ENCODE results near the gene LIG1. TPM values are rescaled to one million over a fixed set of nuclear protein-coding genes. Genes with fewer than 3 reads are reported as not detected.

Gene LIG1
- total RNA-seq, 1 experiment from 2014 or later, result 41.3 TPM

GRCh38 chr19:48123907-48124651, 46.1 kb downstream of the LIG1 start:
- TF ChIP-seq POLR2AphosphoS5 (IDR thresholded peaks at IDR 0.05; ENCODE audit: low read depth, low read length) (no peak), REST (IDR thresholded peaks at IDR 0.05; ENCODE audit: insufficient read depth in 1 of 2, low read depth in 2 of 2, low read length in 1 of 2) (no peak), TCF7L2 (IDR thresholded peaks at IDR 0.05; ENCODE audit: low read depth, low read length) (no peak), SIN3A (IDR thresholded peaks at IDR 0.05; ENCODE audit: borderline replicate concordance, insufficient read depth, low read depth, low read length) (no peak)
- TF ChIP-seq, protein P1, sequence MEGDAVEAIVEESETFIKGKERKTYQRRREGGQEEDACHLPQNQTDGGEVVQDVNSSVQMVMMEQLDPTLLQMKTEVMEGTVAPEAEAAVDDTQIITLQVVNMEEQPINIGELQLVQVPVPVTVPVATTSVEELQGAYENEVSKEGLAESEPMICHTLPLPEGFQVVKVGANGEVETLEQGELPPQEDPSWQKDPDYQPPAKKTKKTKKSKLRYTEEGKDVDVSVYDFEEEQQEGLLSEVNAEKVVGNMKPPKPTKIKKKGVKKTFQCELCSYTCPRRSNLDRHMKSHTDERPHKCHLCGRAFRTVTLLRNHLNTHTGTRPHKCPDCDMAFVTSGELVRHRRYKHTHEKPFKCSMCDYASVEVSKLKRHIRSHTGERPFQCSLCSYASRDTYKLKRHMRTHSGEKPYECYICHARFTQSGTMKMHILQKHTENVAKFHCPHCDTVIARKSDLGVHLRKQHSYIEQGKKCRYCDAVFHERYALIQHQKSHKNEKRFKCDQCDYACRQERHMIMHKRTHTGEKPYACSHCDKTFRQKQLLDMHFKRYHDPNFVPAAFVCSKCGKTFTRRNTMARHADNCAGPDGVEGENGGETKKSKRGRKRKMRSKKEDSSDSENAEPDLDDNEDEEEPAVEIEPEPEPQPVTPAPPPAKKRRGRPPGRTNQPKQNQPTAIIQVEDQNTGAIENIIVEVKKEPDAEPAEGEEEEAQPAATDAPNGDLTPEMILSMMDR (IDR thresholded peaks at IDR 0.05), result no peak
- in situ Hi-C loops (cut with HindIII; ENCODE audit: low pct_unique_long_range_greater_than_20kb, low sequenced_read_pairs) (no loop called here), intact Hi-C loops (cut with micrococcal nuclease; ENCODE audit: unreplicated experiment) (no loop called here)
- no peak for DNase-seq (ENCODE audit: low read depth, low spot score)
- BruUV-seq (replicated peaks), result no TSS peak
- H3K9me3 ChIP-seq (ENCODE audit: control insufficient read depth, insufficient read depth, low read depth, low read length), result no peaks in the 10 kb centered on the region
- H3K36me3 ChIP-seq (ENCODE audit: control insufficient read depth, insufficient read depth, low read length), result no peaks in the 10 kb centered on the region; the same call in 1 of the 2 replicates
- no peaks in the 10 kb centered on the region for H3K27me3 ChIP-seq (ENCODE audit: control insufficient read depth, insufficient read depth, low read length)
- no peak for ATAC-seq
- no peak overlapping the region for H3K27ac ChIP-seq (ENCODE audit: low read length)
- CTCF ChIA-PET, result interaction anchor here (0.6 kb wide), 1 partner anchor 14 kb away, joined by 3 read pairs; no protein-coding TSS in a partner anchor
- POLR2A ChIA-PET, result no interaction called here
- no peak overlapping the region for H3K4me3 ChIP-seq (ENCODE audit: low read depth in 2 of 2, low read length in 2 of 2)
- H3K4me1 ChIP-seq (ENCODE audit: control insufficient read depth, insufficient read depth, low read length), result no peaks in the 10 kb centered on the region

- POLR2A ChIA-PET, result no interaction called here
- no peak overlapping the region for H3K4me3 ChIP-seq (ENCODE audit: low read depth in 2 of 2, low read length in 2 of 2)
- in situ Hi-C loops (cut with HindIII; ENCODE audit: low pct_unique_long_range_greater_than_20kb, low sequenced_read_pairs), result no loop called here
- ATAC-seq (no peak), DNase-seq (ENCODE audit: low read depth, low spot score) (no peak)
- intact Hi-C loops (cut with micrococcal nuclease; ENCODE audit: unreplicated experiment), result no loop called here
- no peaks in the 10 kb centered on the region for H3K9me3 ChIP-seq (ENCODE audit: control insufficient read depth, insufficient read depth, low read depth, low read length)
- H3K27me3 ChIP-seq (ENCODE audit: control insufficient read depth, insufficient read depth, low read length), result no peaks in the 10 kb centered on the region
- H3K27ac ChIP-seq (ENCODE audit: low read length), result no peak overlapping the region
- no peaks in the 10 kb centered on the region for H3K4me1 ChIP-seq (ENCODE audit: control insufficient read depth, insufficient read depth, low read length)
- no TSS peak for BruUV-seq (replicated peaks)
- CTCF ChIA-PET, result no interaction called here
- no peaks in the 10 kb centered on the region; the same call in 1 of the 2 replicates for H3K36me3 ChIP-seq (ENCODE audit: control insufficient read depth, insufficient read depth, low read length)
- TF ChIP-seq TCF7L2 (IDR thresholded peaks at IDR 0.05; ENCODE audit: low read depth, low read length) (no peak), SIN3A (IDR thresholded peaks at IDR 0.05; ENCODE audit: borderline replicate concordance, insufficient read depth, low read depth, low read length) (no peak), POLR2AphosphoS5 (IDR thresholded peaks at IDR 0.05; ENCODE audit: low read depth, low read length) (no peak), REST (IDR thresholded peaks at IDR 0.05; ENCODE audit: insufficient read depth in 1 of 2, low read depth in 2 of 2, low read length in 1 of 2) (no peak)
- TF ChIP-seq, protein P1 (IDR thresholded peaks at IDR 0.05), result no peak
Observed at GRCh38 chr19:48122421-48122820, 47.7 kb downstream of the LIG1 start.

All from Panc1 (cell line).